GM18870 (cell line): ENCODE results near the gene ADORA3.

Source experiments
- ATAC-seq: cut with Tn5 transposase; IDR thresholded peaks from one replicate; pipeline ENCODE4 v1.9.1; 2021; ENCODE audit warnings: moderate library complexity; ENCODE audit not compliant: unreplicated experiment

ADORA3 gene

GRCh38 chr1:111509997-111510375 lies 6.6 kb upstream of the ADORA3 start:
- ATAC-seq: no peak

GRCh38 chr1:111507411-111508201 lies 4.2 kb upstream of the ADORA3 start:
- peak; percentile 36 for ATAC-seq

DNA sequence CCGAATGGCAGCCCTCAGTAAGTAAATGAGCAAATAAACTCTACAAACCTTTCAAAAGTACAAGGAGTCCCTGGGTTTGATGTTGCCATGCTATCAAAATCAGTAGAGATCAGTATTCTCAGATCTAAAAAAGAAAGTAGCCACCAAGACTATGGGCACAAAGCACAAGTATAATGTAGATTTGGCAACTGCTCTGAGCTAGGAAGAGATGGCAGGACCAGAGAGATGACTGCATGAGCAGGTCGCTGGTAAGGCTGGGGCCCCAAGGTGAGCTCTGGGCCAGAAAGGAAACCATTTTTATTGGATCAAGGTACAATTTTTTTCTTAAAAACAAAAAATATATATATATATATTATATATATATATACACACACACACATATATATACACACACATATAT lies 3.1 kb upstream of the ADORA3 start:
- no peak for ATAC-seq

- peak; percentile 41 for ATAC-seq
Observed at GRCh38 chr1:111505641-111506119, 2.2 kb upstream of the ADORA3 start.

DNA sequence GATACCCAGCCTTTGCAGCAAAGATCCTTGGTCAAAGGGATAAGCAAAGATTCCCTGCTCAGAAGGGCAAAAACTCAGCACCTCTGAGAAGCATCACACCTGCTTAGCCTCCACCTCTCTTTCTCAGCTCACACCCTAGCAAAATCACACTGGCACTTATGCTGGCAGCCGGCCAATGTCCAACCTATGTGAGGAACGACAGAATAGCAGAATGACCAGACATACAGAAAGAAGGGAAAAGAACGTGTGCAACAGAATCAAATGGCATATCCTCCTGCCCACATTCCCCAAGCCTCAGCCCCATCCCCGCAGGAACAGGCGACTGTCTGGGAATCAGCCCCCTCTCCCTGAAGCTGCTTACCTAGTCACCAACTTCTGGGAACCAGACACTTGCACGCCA lies 664 bp upstream of the ADORA3 start:
- no peak for ATAC-seq

- ATAC-seq: no peak
Observed at GRCh38 chr1:111501645-111502044, 1.8 kb downstream of the ADORA3 start.

DNA sequence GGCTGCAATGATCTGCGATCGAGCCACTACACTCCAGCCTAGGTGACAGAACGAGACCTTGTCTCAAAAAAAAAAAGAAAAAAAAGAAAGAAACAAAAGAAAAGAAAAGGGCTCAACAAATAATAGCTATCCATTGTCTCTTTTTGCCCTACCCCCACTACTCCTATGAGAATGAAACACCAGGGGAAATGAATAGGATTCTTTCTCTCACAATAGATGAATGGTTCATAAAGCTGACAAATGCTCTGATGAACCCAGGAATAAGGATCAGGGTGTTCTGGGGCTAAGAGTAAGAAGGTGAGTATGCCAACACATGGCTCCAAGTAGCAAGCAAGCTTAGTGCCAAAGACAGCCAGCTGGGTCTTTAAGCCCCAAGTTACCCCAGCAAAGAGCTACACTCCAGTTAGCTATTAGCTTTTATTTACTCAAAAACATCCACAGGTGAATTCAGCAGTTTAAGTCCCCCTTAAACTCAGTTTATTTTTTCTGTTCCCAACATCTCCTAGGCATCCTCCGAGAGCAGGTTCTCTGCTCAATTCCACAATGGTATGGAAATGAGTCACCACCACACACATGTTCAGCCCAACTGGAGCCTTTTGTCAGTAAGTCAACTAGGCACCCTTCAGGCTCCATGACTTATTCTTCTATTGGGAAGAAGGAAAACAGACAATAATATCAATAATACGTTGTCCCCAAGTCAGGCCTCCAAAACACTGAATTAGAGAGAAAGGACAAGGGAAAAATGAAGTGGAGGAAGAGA lies 4.2 kb downstream of the ADORA3 start:
- no peak for ATAC-seq

DNA sequence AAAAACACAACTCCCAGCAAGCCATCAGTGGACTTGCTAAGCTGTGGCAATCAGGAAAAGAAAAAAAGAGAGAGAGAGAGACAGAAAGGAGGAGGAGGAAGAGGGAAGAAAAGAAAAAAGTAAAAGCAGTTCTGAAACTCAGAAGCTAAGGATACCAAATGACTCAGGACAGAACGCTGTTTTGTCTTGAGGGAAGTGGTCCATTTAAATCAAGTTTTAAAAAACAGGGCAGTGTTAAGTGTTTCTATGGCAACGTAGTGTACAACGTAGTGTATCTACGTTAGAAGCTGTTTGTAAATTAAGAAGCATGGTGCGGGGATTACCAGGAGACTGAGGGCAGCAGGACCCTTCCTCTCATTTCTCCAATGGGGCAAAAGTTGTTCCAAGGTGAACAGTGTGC lies 5.8 kb downstream of the ADORA3 start:
- no peak for ATAC-seq

DNA sequence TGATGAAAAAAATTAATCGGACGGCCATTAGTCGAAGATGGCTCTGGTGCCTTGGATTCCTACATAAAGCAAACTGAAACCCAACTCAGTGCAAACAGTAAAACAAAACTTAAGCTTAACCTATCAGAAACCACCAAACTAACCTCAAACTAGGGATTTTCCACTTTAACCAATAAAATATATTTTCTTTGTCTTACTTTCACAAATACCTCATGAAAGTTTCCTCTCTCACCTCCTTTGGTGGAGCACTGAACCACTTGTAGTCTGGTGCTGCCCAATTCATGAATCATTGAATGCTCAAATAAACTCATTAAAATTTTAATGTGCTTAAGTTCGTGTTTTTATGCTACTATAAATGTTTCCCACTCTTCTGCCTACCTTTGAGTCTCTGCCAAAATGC lies 7.0 kb downstream of the ADORA3 start:
- ATAC-seq: no peak

DNA sequence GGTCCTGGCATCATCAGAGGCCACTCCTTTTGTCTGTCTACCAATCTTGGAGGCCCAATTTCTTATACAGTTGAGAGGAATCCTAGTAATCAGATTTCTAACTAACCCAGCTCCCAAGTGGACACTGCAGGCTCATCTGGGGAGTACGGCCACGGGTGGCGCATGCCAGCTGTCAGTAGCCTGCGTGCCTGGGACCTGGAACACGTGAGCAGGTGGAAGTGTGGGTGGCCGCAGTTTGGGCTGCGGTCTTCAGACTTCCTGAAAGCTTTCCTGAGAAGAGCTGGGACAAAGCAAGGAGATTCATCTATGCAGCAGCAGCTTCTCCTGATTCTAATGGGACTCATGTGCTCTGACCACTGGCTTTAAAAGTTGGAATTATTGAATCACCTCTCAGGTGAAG lies 12.4 kb downstream of the ADORA3 start:
- ATAC-seq: no peak

DNA sequence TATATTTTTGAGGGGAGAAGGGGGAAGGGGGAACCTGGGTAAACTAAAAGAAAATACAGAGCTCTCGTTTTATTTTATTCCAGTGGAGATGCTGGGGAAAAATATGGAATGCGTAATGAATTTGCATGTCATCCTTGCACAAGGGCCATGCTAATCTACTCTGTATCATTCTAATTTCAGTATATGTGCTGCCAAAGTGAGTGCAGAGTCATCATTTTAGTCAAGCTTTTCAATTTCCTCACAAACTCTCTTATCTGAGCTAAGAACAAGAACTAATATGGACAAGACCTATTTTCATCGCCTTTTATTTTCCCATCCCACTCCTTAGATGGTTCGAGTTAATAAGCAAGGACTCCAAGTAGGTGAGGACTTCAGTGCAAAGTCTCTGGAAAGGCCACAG lies 13.2 kb downstream of the ADORA3 start:
- no peak for ATAC-seq

- ATAC-seq: no peak
Observed at GRCh38 chr1:111489604-111490003, 13.8 kb downstream of the ADORA3 start.

DNA sequence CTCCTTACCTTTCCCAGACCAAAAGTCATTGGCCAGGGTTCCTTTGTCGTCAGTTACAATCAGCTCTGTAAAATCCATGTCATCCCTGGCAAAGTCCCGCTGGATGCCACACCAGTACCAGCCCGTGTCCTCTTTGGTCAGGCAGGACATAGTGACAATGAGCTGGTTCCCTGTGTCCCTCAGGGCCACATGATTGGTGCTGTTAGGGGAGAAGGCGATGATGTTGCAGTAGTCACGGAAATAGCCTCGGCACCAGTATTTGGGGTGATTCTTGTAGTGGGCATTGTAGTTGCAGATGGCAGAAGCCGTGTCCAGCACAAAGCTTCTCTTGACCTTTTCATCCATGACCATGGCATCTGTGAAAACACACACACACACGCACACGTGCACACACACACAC lies 14.8 kb downstream of the ADORA3 start:
- no peak for ATAC-seq

GRCh38 chr1:111487133-111487532 lies 16.3 kb downstream of the ADORA3 start:
- no peak for ATAC-seq

DNA sequence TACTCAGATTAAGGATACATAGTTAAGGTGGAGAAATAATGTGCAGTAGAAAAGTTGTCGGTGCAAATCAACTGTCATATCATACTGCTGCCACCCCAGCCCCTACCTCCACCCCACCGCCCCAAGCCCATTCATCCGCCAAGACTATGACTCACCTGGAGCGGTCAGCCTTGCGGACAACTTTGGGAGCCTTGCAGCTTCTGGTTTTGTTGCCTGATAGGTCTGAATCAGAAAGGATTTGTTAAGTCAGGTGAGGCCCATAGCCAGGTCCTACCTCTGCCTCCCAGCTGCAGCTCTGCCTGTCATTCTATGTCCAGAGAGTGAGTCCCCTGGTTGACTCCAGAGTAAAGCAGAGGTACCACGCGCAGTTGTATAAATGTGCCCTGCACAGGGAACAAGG lies 17.0 kb downstream of the ADORA3 start:
- no peak for ATAC-seq

- ATAC-seq: no peak
Observed at GRCh38 chr1:111484391-111485026, 18.9 kb downstream of the ADORA3 start.

DNA sequence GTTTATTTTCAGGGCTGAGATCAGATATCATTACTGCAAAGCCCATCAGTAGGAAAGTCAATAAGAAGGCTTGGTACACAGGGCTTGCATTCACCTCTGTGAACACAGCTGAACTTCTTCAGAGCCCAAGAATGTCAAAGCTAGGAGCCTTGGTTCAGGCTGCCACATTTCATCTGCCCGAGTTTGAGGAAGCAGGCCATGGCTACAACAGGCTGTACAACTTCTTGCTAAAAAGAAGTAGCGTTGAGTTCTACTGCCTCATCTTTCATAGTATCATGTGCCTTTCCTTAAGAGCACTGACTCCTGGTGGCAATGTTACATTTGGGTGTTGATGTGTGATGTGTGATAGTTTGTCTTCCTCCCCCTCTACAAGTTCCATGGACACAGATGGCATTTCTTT lies 19.6 kb downstream of the ADORA3 start:
- ATAC-seq: no peak

DNA sequence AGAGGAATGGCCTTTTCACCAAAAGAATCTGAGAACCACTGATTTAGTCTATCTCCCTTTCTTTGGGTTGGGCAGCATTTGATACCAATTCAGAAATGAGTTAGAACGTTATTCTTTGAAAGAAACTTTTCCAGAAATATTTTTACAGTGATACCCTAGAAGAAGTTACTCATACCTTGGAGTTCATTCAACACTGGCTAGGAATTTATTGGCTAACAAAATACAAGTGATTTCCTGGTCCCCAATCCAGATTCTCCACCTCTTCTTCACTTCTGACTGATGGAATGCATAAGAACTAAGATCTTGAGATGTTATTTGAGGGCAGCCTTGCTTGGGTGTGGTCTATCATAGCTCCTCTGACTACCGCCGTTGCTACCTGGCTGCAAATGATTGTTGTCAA lies 20.3 kb downstream of the ADORA3 start:
- ATAC-seq: no peak

DNA sequence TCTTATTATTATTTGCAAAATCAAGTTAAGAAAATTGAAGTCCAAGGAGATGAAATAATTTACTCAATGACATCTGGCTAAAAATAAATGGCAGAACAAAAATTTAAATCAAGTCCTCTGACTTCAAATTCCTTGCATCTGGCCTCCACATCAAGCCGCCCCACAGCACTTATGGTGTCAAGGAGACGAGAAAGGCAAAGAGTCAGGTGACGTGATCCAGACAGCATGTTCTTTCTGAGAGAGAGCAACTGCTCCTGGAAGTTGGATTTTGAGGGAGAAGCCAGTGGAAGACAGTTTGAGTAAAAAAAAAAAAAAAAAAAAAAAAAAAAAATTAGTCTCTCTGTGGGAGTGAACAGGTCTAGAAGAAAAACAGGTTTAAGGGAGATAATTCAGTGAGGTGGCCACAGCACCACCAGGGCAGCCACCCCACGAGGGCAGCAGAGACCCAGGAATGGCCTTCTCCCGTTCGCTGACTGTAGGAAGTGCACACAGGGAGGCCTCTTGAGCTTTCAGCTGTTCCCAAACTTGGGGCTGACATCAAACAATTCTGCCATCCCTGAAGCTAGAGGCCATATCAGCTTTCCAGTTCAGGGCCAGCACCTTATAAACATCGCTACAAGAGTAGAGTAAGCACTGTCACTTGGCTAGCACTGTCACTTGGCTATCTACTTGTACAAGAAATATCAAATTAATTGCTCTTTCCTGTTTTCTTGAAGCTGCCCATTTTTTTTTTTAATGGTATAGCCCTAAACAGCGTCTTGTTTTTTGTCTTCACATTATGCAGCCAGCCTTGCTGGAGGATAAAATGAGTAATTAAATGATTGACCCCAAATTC lies 21.8 kb downstream of the ADORA3 start:
- no peak for ATAC-seq

DNA sequence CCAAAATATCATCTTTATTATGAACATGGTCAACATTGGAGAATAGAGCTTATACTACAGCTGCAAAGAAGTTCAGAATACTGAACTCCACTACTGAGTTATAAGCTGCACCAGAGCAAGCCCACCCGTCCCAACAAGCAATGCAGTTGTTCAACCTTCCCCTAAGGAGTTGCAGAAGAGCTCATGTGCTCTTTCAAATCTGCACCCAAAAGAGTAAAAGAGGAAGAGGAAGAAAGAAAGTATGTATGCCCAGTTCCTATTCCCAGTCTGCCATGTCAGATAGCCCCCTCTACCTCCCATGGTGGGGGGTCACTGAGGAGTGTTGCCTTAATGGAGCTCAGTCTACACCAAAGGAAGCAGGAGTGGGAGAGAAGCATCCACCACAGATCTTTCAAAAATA lies 22.8 kb downstream of the ADORA3 start:
- no peak for ATAC-seq

DNA sequence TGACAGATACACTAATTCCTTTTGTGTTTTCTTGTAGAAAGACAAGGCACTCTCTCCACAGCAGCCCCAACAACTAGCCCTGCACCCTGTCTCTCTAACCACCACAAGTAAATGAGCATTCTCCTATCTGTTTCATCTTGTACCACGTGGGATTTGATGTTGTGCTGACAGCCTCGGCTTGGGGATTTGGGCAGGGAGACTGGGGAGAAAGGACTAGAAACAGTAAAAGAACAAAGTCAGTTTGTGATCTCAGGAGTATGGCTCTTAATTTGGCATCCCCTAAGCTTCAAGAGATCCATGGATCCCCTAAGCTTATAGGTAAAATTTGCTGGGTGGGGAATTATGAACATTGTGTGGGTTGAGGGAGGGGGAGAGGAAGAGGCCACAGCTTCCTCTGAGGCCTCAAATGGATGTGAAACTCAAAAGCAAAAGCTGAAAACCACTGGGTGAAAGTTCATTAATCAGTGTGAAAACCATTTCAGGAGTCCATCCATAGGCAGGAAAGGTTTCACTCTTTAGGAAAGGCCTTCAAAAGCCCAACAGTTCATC lies 26.6 kb downstream of the ADORA3 start:
- ATAC-seq: no peak
